Suppressor macrophage (primary cell): ENCODE data around the gene KRT222.

ENCODE experiments used
- DNase-seq, 4 experiments: peaks; one replicate each; pipeline ENCODE4 v3.0.0-alpha.2; 2020 to 2022
- total RNA-seq, 17 experiments: gene quantifications; one replicate each; lab custom pipeline; 2026; ENCODE audit warnings: mixed read lengths in 6 of 17, inconsistent platforms in 3 of 17; lab: John Stamatoyannopoulos, UW

KRT222 gene
- 0 to 0.77 (median 0) reads per million in 17 experiments for total RNA-seq

- no peak for DNase-seq
These were observed at the start of gene KRT222 for GRCh38 chr17:40664582-40665333. KRT222 (minus strand) TSS chr17:40665177; CDS start chr17:40665099, 78 bp downstream.

- no peak for DNase-seq
These were observed 49.5 kb upstream of the KRT222 start for GRCh38 chr17:40714473-40714872.

- peak in 3 of 4 experiments; percentile 13 to 34 (median 26) for DNase-seq
These were observed 42.8 kb upstream of the KRT222 start for GRCh38 chr17:40707745-40708144.

GRCh38 chr17:40705584-40705983, 40.6 kb upstream of the KRT222 start:
- DNase-seq: no peak

- no peak for DNase-seq
These were observed 38.7 kb upstream of the KRT222 start, which contains the start of gene KRT24 for GRCh38 chr17:40703652-40704051. KRT24 (minus strand) TSS chr17:40703752; CDS start chr17:40703693, 59 bp downstream.

GRCh38 chr17:40702271-40702670, 37.3 kb upstream of the KRT222 start:
- no peak for DNase-seq

GRCh38 chr17:40699853-40700252, 34.9 kb upstream of the KRT222 start:
- no peak for DNase-seq

- DNase-seq: no peak
These were observed 34.4 kb upstream of the KRT222 start for GRCh38 chr17:40699371-40699770.

GRCh38 chr17:40697297-40697696, 32.3 kb upstream of the KRT222 start:
- no peak for DNase-seq

GRCh38 chr17:40696651-40697072, 31.7 kb upstream of the KRT222 start:
- DNase-seq: no peak

- DNase-seq: no peak
These were observed 31.0 kb upstream of the KRT222 start for GRCh38 chr17:40695874-40696472.

- DNase-seq: no peak
These were observed 29.6 kb upstream of the KRT222 start for GRCh38 chr17:40694584-40694983.

- DNase-seq: no peak
These were observed 22.1 kb upstream of the KRT222 start for GRCh38 chr17:40687106-40687505.

GRCh38 chr17:40686192-40686591, 21.2 kb upstream of the KRT222 start:
- no peak for DNase-seq

- DNase-seq: no peak
These were observed 16.0 kb upstream of the KRT222 start for GRCh38 chr17:40680998-40681397.

- no peak for DNase-seq
These were observed 14.5 kb upstream of the KRT222 start for GRCh38 chr17:40679523-40679907.

- DNase-seq: no peak
These were observed 14.0 kb upstream of the KRT222 start for GRCh38 chr17:40678902-40679522.

- DNase-seq: no peak
These were observed 10.9 kb upstream of the KRT222 start for GRCh38 chr17:40675905-40676304.

- no peak for DNase-seq
These were observed 7.7 kb upstream of the KRT222 start for GRCh38 chr17:40672654-40673053.

GRCh38 chr17:40671282-40671681, 6.3 kb upstream of the KRT222 start:
- no peak for DNase-seq

GRCh38 chr17:40666331-40666730, 1.4 kb upstream of the KRT222 start:
- no peak for DNase-seq

GRCh38 chr17:40663252-40663651, 1.7 kb downstream of the KRT222 start:
- no peak for DNase-seq

GRCh38 chr17:40659911-40660310, 5.1 kb downstream of the KRT222 start:
- no peak for DNase-seq

- DNase-seq: no peak
These were observed 6.6 kb downstream of the KRT222 start for GRCh38 chr17:40658396-40658795.
